ENCODE data around the gene CLDN19. TPM values are rescaled to one million over a fixed set of nuclear protein-coding genes. Genes with fewer than 3 reads are reported as not detected.

The CLDN19 gene
- total and polyA plus RNA-seq, 7 donors = 0.03 to 0.34 (median 0.14) TPM; not detected in 4

DNA sequence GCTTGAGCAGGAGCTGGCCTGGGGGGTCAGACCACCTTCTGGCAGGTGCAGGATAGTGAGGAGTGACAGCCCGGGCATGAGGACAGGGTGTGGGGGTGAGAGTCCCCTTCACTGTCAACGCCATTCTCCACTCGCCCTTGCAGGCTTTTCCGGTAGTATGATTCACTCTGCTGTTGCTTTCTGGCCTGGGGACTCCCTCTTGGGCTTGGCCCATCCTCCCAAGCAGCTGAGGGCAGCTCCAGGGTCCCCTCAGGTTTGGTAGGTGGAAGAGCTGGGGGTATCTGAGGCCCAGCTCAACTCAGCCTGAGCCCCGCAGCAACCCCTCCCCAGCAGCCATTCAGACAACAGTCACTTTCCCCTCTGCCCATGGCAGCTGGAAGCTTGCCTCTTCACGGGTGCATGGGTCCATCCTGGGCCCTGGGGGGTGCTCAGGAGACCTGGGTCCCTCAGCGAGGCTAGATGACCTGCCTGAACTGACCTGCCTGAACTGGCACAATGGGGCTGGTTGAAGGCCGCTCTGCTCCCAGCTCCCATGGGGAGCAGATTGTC lies 1.3 kb downstream of the CLDN19 start:
- DNase-seq (no peak), ATAC-seq (no peak)
- intact Hi-C loops (cut with DNase I) = no loop called here
- no peaks in the 10 kb centered on the region for H3K4me1 ChIP-seq
- H3K4me3 ChIP-seq = no peak overlapping the region
- TF ChIP-seq, protein P1, sequence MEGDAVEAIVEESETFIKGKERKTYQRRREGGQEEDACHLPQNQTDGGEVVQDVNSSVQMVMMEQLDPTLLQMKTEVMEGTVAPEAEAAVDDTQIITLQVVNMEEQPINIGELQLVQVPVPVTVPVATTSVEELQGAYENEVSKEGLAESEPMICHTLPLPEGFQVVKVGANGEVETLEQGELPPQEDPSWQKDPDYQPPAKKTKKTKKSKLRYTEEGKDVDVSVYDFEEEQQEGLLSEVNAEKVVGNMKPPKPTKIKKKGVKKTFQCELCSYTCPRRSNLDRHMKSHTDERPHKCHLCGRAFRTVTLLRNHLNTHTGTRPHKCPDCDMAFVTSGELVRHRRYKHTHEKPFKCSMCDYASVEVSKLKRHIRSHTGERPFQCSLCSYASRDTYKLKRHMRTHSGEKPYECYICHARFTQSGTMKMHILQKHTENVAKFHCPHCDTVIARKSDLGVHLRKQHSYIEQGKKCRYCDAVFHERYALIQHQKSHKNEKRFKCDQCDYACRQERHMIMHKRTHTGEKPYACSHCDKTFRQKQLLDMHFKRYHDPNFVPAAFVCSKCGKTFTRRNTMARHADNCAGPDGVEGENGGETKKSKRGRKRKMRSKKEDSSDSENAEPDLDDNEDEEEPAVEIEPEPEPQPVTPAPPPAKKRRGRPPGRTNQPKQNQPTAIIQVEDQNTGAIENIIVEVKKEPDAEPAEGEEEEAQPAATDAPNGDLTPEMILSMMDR (IDR thresholded peaks at IDR 0.05) = no peak
- 75 to 83% (median 82%) methylated on average over 8 of the region's 8 CpGs for WGBS, 3 donors
- H3K9me3 ChIP-seq = no peaks in the 10 kb centered on the region
- H3K36me3 ChIP-seq (ENCODE audit: insufficient read depth in 1 of 2, low read depth in 1 of 2) = no peaks in the 10 kb centered on the region
- peaks cover 0 to 3% (median 0%) of the 10 kb centered on the region in 3 donors for H3K27me3 ChIP-seq (ENCODE audit: insufficient read depth in 3 of 3, low read length in 2 of 3)
- H3K27ac ChIP-seq = no peak overlapping the region

DNA sequence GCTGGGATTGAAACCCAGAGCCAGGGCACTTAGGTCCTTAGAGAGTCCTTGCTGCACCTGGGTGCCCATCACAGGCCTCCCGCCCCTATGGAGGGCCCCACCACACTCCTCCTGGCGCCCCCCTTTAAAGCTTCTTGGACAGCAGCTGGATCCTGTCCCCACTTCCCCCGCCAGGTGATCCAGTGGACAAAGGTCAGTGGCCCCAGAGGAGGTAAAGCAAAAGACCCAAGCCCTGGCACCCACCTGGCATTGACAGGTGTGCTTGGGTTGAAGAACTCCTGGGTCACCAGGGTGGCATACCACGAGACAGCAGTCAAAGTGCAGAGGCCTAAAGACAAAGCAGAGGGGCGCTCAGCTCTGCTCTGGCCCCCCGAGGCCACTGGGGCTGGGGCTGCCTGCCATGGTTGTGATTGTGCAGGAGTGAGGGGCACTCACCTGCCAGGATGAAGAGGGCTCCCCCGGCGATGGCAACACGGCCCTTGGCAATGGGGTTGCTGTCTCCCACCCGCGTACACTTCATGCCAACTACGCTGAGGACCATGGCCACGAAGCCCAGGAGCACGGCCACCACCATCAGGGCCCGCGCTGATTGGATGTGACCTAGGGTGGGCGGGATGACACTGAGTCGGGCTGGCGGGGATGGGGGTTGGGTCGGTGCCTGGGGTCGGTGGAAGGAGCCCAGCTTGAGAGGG lies 1.9 kb downstream of the CLDN19 start:
- H3K4me3 ChIP-seq = no peak overlapping the region
- H3K27me3 ChIP-seq (ENCODE audit: insufficient read depth in 3 of 3, low read length in 2 of 3) = peaks cover 0 to 3% (median 0%) of the 10 kb centered on the region in 3 donors
- no peaks in the 10 kb centered on the region for H3K4me1 ChIP-seq
- no peak overlapping the region for H3K27ac ChIP-seq
- intact Hi-C loops (cut with DNase I) = no loop called here
- 86 to 89% (median 87%) methylated on average over 20 to 21 of the region's 21 CpGs for WGBS, 3 donors
- H3K36me3 ChIP-seq (ENCODE audit: insufficient read depth in 1 of 2, low read depth in 1 of 2) = no peaks in the 10 kb centered on the region
- DNase-seq = no peak
- no peaks in the 10 kb centered on the region for H3K9me3 ChIP-seq
- no peak for ATAC-seq
- TF ChIP-seq, protein P1 (IDR thresholded peaks at IDR 0.05) = no peak

DNA sequence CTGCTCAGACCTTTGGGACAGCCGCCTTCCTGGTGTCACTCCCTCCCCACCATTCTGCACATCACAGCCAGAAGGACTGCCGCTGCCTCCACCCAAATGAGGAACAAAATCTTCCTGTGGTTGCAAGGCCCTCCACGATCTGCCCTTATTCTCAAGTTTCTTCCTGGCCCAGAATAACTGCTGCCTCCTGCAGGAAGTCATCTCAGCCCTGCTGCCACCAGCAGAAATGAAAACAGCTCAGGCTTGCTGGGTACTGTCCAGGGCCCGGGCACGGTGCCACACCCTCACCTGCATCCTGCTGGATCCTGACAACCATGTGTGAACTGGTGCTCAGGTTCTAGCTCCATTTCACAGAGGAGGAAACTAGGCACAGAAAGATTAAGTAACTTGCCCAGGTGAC lies 2.8 kb downstream of the CLDN19 start:
- Histone ChIP-seq H3K36me3 (ENCODE audit: insufficient read depth in 1 of 2, low read depth in 1 of 2) (no peaks in the 10 kb centered on the region), H3K9me3 (no peaks in the 10 kb centered on the region), H3K27ac (no peak overlapping the region), H3K4me3 (no peak overlapping the region), H3K27me3 (ENCODE audit: insufficient read depth in 3 of 3, low read length in 2 of 3) (peaks cover 0 to 3% (median 0%) of the 10 kb centered on the region in 3 donors), H3K4me1 (no peaks in the 10 kb centered on the region)
- intact Hi-C loops (cut with DNase I) = no loop called here
- 37 to 49% (median 47%) methylated on average over 5 of the region's 5 CpGs for WGBS, 3 donors
- TF ChIP-seq, protein P1 (IDR thresholded peaks at IDR 0.05) = no peak
- no peak for DNase-seq
- ATAC-seq = no peak

DNA sequence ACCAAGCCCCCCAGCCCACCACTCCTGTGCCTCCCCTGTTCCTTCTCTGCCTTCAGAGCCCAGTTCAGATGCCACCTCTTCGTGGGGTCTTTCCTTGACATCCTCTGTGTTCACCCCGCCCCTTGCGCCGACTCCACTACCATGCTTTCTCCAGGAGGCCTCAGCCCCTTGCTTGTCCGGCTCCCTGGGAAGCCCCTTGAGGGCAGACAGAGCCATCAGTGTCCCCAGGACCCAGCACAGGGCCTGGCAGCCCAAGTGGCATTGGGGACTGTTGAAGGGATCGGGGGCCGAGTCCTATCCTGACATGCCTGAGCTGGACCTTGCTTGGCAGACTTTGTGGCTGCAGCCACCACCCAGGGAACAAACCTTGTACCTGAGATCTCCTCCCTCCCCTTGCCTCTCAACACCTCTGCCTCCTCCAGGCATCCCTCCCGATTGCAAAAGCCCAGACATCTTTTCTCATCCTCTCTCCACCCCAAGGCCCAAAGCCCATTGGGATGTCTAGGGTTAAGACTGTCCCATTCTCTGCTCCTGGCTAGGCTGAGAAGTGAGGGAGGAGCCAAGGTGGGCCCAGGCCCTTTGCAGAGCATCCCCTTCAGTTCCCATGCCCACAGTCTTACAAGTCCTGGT lies 3.4 kb downstream of the CLDN19 start:
- intact Hi-C loops (cut with DNase I) = no loop called here
- TF ChIP-seq, protein P1 (IDR thresholded peaks at IDR 0.05) = no peak
- no peak for ATAC-seq
- Histone ChIP-seq H3K36me3 (ENCODE audit: insufficient read depth in 1 of 2, low read depth in 1 of 2) (no peaks in the 10 kb centered on the region), H3K27me3 (ENCODE audit: insufficient read depth in 3 of 3, low read length in 2 of 3) (peaks cover 0 to 3% (median 0%) of the 10 kb centered on the region in 3 donors), H3K4me3 (no peak overlapping the region), H3K9me3 (no peaks in the 10 kb centered on the region), H3K4me1 (no peaks in the 10 kb centered on the region), H3K27ac (no peak overlapping the region)
- WGBS, 3 donors = 93 to 97% (median 95%) methylated on average over 7 to 8 of the region's 8 CpGs
- no peak for DNase-seq
